MCF 10A (cell line): ENCODE data around the gene MAP3K9. TPM values are rescaled to one million over a fixed set of nuclear protein-coding genes. Genes with fewer than 3 reads are reported as not detected.

ENCODE experiments used
- BruUV-seq: library from RNA; stranded (reverse); fragments of 400-500 nt; replicated peaks from 2 replicates; lab custom pipeline; 2021; lab: Mats Ljungman, UMichigan
- CTCF ChIA-PET: fragments of 300-600 bp; sonication (Branson Sonifier 250); formaldehyde crosslinking; extraction: SDS; loops from one replicate; lab custom pipeline; 2021; ENCODE audit warnings: antibody characterized with exemption, inconsistent platforms; lab: Yijun Ruan, JAX
- POLR2A ChIA-PET: fragments of 300-600, 350-650 bp; sonication (Branson Sonifier 250); formaldehyde crosslinking; extraction: SDS; loops from one replicate; lab custom pipeline; 2020; ENCODE audit warnings: antibody characterized with exemption, inconsistent platforms; lab: Yijun Ruan, JAX
- DNase-seq: peaks from one replicate; pipeline ENCODE4 v3.0.0-alpha.2; 2018; ENCODE audit not compliant: unreplicated experiment
- H3K27ac Mint-ChIP-seq: one replicate; pipeline ENCODE4 v1.8.0; 2022; ENCODE audit warnings: mild to moderate bottlenecking, low read depth, mixed read lengths; ENCODE audit not compliant: unreplicated experiment
- H3K27me3 Mint-ChIP-seq: one replicate; pipeline ENCODE4 v1.8.0; 2022; ENCODE audit warnings: mixed read lengths; ENCODE audit not compliant: insufficient read depth, unreplicated experiment
- H3K36me3 Mint-ChIP-seq: one replicate; pipeline ENCODE4 v1.8.0; 2022; ENCODE audit warnings: mild to moderate bottlenecking, moderate library complexity, mixed read lengths; ENCODE audit not compliant: insufficient read depth, unreplicated experiment
- H3K4me1 Mint-ChIP-seq: one replicate; pipeline ENCODE4 v1.8.0; 2022; ENCODE audit warnings: mixed read lengths; ENCODE audit not compliant: insufficient read depth, unreplicated experiment
- H3K4me3 Mint-ChIP-seq: one replicate; pipeline ENCODE4 v1.8.0; 2022; ENCODE audit warnings: mild to moderate bottlenecking, moderate library complexity, mixed read lengths; ENCODE audit not compliant: unreplicated experiment
- H3K9me3 Mint-ChIP-seq: one replicate; pipeline ENCODE4 v1.8.0; 2022; ENCODE audit warnings: mixed read lengths; ENCODE audit not compliant: unreplicated experiment
- CTCF ChIP-seq: fragments of 200-600 bp; IDR thresholded peaks from one replicate; pipeline ENCODE4 v1.8.0; 2022; ENCODE audit warnings: antibody characterized with exemption, mild to moderate bottlenecking; ENCODE audit not compliant: unreplicated experiment
- intact Hi-C: fragments of 100-400 bp; cut with micrococcal nuclease; formaldehyde crosslinking; loops from 2 replicates; pipeline ENCODE4 v1.14.1; 2022
- total RNA-seq: library from RNA; stranded (reverse); gene quantifications from 2 replicates; pipeline ENCODE4 v1.2.3, GENCODE V29; 2022

MAP3K9 gene
- total RNA-seq, 1 experiment from 2014 or later = 18.6 TPM

GRCh38 chr14:70794294-70794693, 15.0 kb downstream of the MAP3K9 start:
- peaks cover 12% of the 10 kb centered on the region for H3K4me1 Mint-ChIP-seq
- no peak overlapping the region for H3K27ac Mint-ChIP-seq
- POLR2A ChIA-PET = interaction anchor here (0.9 kb wide), 1 partner anchor 10 kb away, joined by 3 read pairs; no protein-coding TSS in a partner anchor
- no peaks in the 10 kb centered on the region for H3K27me3 Mint-ChIP-seq
- CTCF ChIA-PET = interaction anchor here (0.5 kb wide), 1 partner anchor 1239 kb away, joined by 4 read pairs; no protein-coding TSS in a partner anchor
- no peak for DNase-seq
- H3K4me3 Mint-ChIP-seq = no peak overlapping the region
- peaks cover 33% of the 10 kb centered on the region for H3K36me3 Mint-ChIP-seq
- intact Hi-C loops = no loop called here
- no peak for TF ChIP-seq CTCF
- no TSS peak for BruUV-seq
- H3K9me3 Mint-ChIP-seq = no peaks in the 10 kb centered on the region

- no peak for TF ChIP-seq CTCF
- CTCF ChIA-PET = no interaction called here
- DNase-seq = no peak
- BruUV-seq = no TSS peak
- intact Hi-C loops = no loop called here
- Mint-ChIP-seq H3K27ac (no peak overlapping the region), H3K4me3 (no peak overlapping the region), H3K27me3 (no peaks in the 10 kb centered on the region), H3K4me1 (peaks cover 13% of the 10 kb centered on the region), H3K9me3 (no peaks in the 10 kb centered on the region), H3K36me3 (peaks cover 31% of the 10 kb centered on the region)
- POLR2A ChIA-PET = interaction anchor here (0.9 to 1.7 kb wide), 2 partner anchors 10 to 22 kb away, joined by 3 read pairs; no protein-coding TSS in a partner anchor
Observed at GRCh38 chr14:70793637-70794036, 15.7 kb downstream of the MAP3K9 start.

GRCh38 chr14:70792939-70793338, 16.4 kb downstream of the MAP3K9 start:
- Mint-ChIP-seq H3K27ac (peak overlapping the region; percentile 66), H3K36me3 (peaks cover 28% of the 10 kb centered on the region), H3K9me3 (no peaks in the 10 kb centered on the region), H3K27me3 (no peaks in the 10 kb centered on the region), H3K4me1 (peaks cover 17% of the 10 kb centered on the region), H3K4me3 (no peak overlapping the region)
- BruUV-seq = no TSS peak
- TF ChIP-seq CTCF = no peak
- no peak for DNase-seq
- ChIA-PET CTCF (no interaction called here), POLR2A (interaction anchor here (1.7 kb wide), 1 partner anchor 23 kb away, joined by 3 read pairs; no protein-coding TSS in a partner anchor)
- intact Hi-C loops = no loop called here

- Mint-ChIP-seq H3K4me1 (peaks cover 17% of the 10 kb centered on the region), H3K36me3 (peaks cover 28% of the 10 kb centered on the region), H3K9me3 (no peaks in the 10 kb centered on the region), H3K27ac (peak overlapping the region; percentile 63), H3K4me3 (no peak overlapping the region), H3K27me3 (no peaks in the 10 kb centered on the region)
- intact Hi-C loops = no loop called here
- no TSS peak for BruUV-seq
- ChIA-PET CTCF (no interaction called here), POLR2A (interaction anchor here (0.6 to 1.7 kb wide), 2 partner anchors 24 to 136 kb away, joined by 3 to 4 read pairs; no protein-coding TSS in a partner anchor)
- DNase-seq = no peak
- no peak for TF ChIP-seq CTCF
Observed at GRCh38 chr14:70791971-70792370, 17.3 kb downstream of the MAP3K9 start.
